IMR-90 (cell line): Measurements from ENCODE around the gene ARPC4.

ENCODE experiments used
- CEBPB ChIP-seq: IDR thresholded peaks from 2 replicates; pipeline ENCODE4 v1.6.1; 2012; ENCODE audit warnings: low read depth, low read length, improper control_type of control experiment
- CTCF ChIP-seq: conservative IDR thresholded peaks from 2 replicates; pipeline ENCODE4 v1.5.1; 2012; ENCODE audit warnings: mild to moderate bottlenecking, low read depth, low read length, improper control_type of control experiment
- MAFK ChIP-seq: IDR thresholded peaks from 2 replicates; pipeline ENCODE4 v1.6.1; 2012; ENCODE audit warnings: low read depth, low read length, improper control_type of control experiment
- MAZ ChIP-seq: IDR thresholded peaks from 2 replicates; pipeline ENCODE4 v1.6.1; 2012; ENCODE audit warnings: low read depth, mild to moderate bottlenecking, low read length, improper control_type of control experiment, moderate library complexity, borderline replicate concordance
- MXI1 ChIP-seq: IDR thresholded peaks from 2 replicates; pipeline ENCODE4 v1.6.1; 2012; ENCODE audit warnings: low read depth, mild to moderate bottlenecking, low read length, moderate library complexity, borderline replicate concordance
- POLR2A ChIP-seq: IDR thresholded peaks from 2 replicates; pipeline ENCODE4 v1.6.1; 2012; ENCODE audit warnings: mild to moderate bottlenecking, low read depth, low read length
- RAD21 ChIP-seq: IDR thresholded peaks from 2 replicates; pipeline ENCODE4 v1.6.1; 2012; ENCODE audit warnings: low read length, improper control_type of control experiment
- USF2 ChIP-seq: fragments of 150-350 bp; IDR thresholded peaks from 2 replicates; pipeline ENCODE4 v1.6.1; 2017; ENCODE audit warnings: mild to moderate bottlenecking, antibody characterized with exemption, low read length, low read depth

- no peak for TF ChIP-seq CTCF
- TF ChIP-seq USF2: no peak
- no peak for TF ChIP-seq POLR2A
- TF ChIP-seq MXI1: no peak
- TF ChIP-seq MAFK: no peak
- no peak for TF ChIP-seq RAD21
- no peak for TF ChIP-seq MAZ
- TF ChIP-seq CEBPB: no peak
Measured at GRCh38 chr3:9779721-9780457, 13.0 kb upstream of the ARPC4 start.
